IPS-NIHi11 (cell line): ENCODE measurements around the gene PIK3R6.

ENCODE experiments used
- DNase-seq: peaks from one replicate; pipeline ENCODE4 v3.0.0; 2012; ENCODE audit warnings: mixed read lengths, low spot score

The PIK3R6 gene

DNA sequence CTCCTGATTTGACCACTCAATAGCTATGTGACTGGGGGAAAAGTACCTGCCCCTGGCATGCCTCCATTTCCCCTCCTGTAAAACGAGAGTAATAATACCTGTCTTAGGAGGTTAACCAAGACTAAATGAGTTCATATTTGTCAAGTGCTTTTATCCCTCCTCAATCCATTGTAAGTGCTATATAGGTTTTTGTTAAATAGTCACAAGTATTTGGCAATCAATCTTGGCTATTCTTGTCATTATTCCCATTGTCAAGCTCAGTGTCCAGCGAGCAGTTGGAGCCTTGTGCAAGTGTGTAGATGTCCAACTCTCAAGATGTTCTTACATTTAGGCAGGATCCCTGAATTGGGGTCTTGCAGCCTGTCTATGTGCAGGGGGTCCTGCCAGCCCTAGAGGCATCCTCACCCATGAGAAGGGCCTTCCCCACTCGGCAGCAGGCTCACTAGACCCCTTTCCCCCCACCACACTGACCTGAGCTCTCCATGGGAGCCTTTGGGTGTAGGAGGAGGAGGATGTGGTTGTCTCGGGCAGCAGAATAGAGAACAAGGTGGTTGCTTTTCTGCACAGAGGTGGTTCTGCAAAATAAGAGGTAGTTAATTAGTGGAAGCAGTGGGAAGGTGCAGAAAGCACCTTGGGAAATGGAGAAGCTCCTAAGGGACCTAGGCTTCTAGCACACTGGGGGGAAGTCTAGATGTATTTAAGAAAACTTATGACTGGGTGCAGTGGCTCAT, 18.0 kb downstream of the PIK3R6 start:
- no peak for DNase-seq

DNA sequence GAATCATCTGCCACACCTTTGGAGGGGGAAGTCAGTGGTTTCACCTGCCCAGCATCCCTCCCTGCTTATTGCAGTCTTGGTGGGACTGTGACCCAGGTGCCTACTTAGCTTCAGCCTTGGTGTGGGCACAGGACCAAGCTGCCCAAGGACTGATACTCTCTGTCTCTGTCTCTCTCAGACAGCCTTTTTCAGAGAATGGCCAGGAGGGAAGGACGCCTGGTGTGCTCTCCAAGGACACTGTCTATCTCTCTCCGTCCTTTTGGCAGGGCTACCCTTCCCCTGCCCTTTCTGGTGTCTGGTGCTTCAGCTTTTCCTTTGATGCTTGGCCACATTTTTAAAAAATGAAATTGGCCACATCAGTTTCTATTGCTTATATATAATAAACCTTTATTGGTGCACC, 19.6 kb downstream of the PIK3R6 start:
- no peak for DNase-seq

DNA sequence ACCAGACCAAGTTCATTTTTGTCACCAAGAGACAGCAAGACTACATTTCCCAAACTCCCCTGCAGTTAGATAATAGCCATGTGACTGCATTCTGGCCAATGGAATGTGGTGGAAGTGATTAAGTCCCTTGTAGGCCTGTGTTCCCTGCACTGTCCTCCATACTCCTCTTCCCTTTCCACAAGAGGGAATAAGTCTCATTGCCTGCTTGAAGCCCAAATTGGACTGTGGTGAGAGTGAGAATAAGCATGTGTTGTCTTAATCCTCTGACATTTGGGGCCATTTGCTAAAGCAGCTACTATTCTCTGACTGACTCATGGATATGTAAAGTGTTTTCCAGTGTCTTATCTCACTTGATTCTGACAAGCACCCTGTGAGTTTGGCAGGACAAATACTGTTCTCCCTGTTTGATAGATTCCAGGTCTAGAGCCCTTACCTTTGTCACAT, 20.7 kb downstream of the PIK3R6 start:
- DNase-seq, result peak; percentile 85

DNA sequence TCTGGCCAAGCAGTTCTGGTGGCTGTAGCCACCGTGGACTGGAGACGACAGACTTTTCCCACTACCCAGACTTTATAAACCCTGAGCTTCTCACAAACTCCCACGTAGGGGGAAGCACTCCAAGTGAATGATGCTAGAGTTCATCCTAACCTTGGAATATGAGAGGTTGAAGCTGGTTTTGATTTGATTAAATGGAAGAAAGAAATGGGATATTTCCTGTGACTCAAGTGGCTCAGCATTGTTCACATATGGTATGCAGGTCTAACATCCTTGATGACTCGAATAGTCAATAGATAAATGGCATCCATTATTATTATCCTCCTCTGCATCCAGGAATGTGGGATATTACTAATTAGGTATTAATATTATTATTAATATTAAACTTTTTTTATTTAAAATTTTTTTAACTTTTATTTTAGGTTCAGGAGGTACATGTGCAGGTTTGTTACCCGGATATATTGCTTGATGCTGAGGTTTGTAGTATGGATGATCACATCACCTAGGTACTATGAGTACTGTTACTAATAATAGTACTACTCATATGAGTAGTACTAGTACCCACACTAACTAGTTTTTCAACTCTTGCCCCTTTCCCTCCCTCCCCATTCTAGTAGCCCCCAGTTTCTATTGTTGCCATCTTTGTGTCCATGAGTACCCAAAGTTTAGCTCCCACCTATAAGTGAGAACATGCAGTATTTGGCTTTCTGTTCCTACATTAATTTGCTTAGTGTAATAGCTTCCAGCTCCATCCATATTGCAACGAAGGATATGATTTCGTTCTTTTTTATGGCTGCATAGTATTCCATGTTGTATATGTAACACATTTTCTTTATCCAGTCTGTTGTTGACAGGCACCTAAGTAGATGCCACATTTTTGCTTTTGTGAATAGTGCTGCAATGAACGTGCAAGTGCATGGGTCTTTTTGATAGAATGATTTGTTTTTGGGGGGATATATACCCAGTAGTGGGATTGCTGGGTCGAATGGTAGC, 22.9 kb downstream of the PIK3R6 start:
- no peak for DNase-seq

DNA sequence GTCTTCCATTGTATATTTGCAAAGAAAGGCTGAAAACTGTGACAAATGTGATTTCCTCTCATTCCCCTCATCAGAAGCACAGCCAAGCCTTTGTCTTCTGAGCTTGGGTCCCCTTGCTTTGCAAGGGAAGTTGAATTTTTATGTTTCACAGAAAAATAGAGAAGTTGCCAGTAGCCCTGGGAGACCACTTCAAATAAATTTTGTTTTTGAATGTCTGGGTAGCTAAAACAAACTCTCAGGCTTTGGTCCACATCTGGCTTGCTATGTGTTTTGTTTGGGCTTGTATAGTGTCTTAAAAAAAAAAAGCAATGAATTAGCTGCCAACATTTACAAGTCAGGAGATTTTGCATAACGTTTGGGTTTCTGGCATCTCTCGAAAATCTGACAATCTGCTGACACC, 24.1 kb downstream of the PIK3R6 start:
- DNase-seq, result no peak

DNA sequence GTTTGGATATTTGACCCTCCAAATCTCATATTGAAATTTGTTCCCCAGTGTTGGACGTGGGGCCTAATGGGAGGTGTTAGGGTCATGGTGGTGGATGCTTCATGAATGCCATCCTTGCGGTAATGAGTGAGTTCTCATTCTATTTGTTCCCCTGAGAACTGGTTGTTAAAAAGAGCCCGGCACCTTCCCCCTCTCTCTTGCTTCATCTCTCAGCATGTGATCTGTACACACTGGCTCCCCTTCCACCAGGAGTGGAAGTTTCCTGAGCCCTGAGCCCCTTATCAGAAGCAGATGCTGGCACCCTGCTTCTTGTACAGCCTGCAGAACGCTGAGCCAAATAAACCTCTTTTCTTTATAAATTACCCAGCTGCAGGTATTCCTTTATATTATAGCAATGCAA, 25.6 kb downstream of the PIK3R6 start:
- no peak for DNase-seq

DNA sequence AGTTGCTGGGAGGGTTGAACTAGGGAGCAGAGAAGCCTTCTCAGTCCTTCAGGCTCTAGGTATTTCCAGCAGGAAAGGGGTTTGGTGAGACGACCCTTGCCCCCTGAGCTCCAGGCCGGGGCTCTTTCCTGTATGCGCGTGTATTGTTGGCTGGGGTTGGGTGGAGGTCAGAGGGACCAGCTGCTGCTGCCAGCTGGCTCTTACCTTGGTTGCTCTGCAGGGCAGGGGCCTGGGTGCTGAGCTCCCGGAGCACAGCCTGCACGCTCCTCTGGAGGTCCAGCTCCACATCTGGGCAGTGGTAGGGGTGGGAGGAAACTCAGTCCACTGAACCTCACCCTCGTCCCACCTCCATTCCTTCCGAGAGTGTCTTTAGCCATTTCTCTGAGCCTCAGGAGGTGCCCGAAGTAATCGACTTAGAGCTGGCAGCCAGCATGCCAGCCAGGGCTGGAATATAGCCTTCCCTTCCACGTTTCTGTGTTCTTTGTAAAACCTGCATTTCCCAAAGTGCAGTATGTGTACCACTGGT, 28.0 kb downstream of the PIK3R6 start:
- no peak for DNase-seq

DNA sequence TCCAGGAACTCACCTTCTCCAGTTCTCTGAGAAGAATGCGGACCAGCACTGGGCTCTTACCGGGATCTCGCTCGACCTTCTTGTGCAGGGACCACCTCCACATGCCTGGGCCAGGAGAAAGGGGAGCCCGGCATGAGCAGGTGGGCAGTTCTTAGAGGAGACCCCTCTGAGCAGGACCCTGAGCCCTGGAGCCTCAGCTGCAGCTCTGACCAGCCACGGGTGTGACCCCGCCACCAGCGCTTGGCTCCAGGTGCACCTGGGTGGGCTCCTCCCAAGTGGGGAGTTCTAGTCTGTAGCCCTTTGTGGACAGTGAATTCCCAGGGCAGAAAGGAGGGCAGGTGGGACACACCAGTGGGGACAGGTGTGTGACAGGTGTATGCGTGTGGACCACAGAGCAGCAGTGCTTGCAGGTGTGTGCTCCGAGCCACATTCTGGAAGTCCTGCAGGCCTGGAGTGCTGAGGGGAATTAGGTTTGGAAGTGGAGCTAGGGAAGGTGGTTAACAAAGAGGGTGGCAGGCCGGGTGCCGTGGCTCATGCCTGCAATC, 28.9 kb downstream of the PIK3R6 start:
- no peak for DNase-seq

DNA sequence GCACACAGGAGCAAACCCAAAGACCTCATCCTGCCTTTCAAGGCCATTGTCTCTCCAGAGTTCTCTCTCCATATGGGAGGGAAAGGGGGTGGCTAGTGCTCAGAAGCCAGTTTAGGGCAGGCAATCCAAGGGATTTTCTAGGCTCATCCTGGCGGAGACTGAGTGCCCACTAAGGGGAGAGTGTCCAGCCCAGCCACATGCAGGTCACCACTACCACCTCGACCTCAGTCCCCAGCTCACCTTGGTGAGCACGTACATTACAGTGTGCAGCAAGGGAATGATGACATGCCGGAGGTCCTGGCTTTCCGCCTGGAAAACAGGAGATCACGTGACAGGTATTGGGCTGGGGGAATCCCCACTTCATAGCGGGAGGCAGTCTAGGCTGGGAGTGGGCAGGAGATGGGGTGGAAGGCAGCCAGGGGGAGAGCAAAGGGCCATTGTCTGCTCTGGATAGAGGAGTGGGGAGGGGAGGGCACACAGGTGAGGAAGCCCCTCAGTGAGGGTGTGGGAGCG, 29.9 kb downstream of the PIK3R6 start:
- peak; percentile 63 for DNase-seq

DNA sequence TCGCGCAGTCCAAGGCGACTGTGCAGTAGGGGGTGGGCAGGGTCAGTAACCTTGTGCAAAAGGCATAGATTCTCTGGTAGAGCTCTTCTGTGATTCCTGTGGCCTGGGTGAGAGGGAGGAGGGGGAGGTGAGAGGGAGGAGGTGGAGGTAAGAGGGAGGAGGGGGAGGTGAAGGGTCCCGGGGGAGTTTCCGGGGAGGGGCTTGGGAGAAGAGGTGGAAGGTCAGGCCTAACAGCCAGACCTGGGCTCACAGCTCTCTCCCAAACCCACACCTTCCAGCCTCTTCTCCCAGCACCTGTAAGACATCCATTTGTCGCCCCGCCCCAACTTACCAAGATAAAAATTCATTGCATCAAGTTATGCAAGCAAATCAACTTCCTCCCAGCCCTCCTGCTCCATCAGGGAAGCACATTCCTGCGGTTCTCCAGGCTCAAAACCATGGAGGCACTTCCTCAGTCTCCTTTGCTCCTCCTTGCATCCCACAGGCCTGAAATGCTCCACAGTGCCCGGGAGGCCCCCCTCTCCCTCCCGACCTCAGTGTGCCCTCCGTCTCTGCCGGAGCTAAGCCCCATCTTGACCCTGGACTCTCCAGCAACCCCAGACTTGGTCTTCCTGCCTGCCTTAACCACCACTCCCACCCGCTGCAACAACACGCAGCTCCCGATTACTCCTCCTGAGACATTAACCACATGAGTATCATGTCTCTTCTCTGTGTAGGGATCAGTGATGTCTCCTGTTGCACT, 30.5 kb downstream of the PIK3R6 start:
- no peak for DNase-seq

DNA sequence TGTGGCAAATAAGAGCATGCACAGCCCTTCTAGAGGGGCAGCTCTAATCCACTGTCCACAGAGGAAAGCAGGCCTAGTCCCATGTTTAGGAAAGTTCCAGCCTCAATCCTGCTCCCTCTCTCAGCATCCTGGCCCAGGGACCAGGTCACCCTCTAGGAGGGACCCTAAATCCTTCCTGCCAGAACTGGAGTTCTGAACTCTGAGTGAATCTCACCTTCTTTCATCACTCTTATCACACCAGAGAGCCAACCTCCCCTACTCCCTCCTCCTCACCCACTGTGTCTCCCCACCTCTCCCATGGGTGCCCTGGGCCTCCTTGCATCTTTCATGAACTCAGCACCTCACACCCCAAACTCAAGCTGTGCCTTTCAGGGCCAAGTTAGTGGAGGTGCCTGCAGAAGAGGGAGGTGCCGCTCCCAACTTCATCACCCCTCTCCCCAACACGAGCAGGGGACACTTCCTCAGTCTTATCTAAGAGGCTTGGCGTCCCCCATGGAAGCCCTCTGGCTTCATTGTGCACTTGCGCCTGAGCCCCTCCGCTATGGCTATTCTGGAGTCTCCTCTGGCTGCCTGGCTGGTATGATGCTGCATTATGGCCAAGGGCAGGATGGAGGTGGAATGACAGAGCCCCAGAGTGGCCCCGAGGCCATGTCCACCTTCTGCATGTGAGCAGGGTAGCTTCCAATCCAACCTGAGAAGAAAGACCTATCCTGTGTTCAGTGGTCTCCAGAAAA, 31.7 kb downstream of the PIK3R6 start:
- no peak for DNase-seq

DNA sequence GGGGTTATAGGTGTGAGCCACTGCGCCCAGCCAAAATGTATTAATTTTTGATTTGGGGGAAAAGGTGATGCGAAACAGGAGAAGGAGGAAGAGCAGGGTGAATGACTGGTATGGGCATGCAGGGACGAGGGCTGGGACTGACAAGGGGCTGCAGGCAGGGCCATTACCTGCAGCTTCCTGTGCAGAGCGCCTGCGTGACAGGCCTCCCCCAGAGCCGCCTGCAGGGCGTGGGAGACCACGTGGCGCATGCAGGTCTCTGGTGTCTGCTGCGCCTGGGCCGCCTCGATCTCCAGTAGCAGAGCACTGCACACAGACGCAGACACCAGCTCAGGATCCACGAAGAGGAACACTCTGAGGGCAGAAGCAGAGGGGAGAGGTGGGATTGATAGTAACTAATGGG, 32.4 kb downstream of the PIK3R6 start:
- no peak for DNase-seq

DNA sequence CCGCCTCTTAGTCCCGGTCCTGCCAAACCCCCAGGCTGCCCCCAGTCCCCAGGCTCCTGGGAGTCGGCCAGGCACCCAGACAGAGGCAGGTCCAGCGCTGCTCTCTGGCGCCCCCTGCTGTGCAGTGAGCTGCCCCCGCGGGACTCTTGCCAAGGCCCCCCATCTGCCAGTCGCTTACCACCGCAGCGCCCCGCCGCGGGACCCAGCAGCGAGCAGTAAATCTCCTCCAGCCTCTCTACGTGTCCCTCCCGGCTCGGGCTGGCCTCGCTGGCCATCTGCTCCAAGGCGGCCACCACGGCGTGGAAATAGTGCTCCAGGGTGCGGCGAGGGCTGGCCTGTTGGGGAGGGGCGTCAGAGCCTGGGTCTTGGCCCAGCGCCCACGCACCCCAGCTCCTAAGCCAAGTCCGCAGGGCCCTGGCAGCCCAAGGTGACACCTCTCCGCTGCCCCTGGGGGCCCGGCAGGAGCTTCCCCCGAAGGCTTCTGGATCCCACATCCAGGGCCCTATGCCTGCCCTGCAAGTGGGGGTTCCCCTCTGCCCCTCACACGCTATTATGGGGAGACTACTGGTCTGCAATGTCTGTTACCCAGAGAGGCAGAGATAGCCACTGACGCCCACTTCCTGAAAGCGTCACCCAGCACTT, 34.6 kb downstream of the PIK3R6 start:
- DNase-seq, result peak; percentile 90

DNA sequence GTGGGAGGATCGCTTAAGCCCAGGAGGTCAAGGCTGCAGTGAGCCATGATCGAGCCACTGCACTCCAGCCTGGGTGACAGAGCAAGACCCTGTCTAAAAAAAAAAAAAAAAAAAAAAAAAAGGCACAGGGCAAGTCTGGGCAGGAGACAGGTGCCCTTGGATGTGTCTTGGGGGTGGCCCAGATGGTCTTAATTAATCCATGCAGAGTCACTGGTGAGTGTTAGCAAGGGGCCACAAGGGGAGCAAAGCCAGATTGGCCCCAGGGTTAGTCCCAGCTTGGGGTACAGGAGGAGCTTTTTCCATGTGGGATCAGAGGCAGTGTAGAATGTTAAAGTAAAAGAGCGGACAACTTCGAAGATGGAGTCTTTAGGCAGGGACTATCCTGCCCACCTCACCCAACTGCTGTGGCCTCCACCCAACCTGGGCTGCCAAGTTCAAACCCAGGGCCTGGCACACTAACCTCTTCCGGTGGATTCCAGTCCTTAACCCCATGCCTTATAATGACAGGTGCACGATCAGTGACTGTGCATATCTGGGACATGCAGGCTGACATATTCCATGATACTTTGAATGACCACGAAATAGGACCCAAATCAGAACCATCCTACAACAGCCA, 36.1 kb downstream of the PIK3R6 start:
- no peak for DNase-seq

DNA sequence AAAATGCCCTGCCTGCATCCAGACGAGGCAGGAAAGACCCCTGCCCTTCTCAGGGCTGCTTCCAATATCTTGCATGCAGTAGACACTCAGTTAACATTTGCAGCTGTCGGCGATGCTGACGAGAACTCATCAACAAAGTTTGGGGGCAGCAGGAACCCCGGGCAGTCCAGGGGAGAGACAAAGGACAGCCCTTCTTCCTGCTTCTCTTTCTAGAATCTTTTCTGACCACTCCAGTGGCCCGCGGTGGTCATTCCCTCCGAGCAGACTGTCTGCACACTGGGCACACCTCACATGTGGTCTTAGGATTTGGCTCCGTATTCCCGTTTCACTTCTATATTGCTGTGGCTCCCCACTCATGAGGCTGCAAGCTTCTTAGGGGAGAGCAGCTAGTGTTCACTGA, 37.3 kb downstream of the PIK3R6 start:
- DNase-seq, result no peak

DNA sequence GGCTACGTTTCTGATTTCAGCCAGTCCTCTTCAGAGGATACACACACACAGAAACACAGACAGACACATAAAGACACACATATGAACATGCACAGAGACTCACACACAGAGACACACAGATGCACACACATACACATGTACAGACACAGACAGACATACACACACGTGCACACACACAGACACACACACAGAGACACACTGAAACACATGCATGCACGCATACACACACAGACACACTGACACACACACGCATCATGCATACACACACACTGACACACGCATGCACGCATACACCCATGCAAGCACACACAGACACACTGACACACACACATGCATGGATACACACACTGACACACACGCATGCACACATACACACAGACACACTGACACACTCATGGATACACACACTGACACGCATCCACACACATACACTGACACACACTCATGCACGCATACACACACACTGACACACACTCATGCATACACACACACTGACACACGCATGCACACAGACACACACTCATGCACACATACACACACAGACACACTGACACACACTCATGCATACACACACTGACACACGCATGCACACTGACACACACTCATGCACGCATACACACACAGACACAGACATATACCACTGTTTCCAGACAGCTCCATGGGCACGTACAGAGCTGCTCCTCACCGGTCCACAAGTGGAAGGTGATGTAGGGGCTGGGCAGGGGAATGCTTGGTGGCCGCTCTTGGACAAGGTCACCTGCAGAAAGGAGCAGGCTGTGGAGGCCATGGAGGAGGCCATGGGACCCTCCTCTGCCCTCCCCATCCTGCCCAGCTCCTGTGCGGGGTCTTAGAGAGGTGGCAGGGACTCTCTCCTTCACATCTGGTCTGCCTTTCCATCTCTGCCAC, 38.2 kb downstream of the PIK3R6 start:
- DNase-seq, result no peak

DNA sequence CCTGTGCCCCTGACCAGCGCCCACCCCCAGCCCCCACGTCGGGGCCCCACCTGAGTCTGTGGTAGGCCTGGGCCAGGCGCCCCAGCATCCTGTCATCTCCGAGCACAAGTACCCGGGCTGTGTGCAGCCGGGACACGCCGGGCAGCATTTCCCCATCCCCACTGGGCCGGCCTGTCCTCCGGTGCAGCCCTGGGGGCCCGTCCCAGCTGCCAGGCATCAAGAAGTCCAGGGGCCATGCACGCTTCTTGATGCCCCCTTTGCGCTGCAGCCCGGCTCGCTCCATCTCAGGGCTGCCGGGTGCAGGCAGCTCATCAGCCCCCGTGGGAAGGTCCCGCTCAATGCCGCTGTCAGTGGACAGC, 39.0 kb downstream of the PIK3R6 start:
- no peak for DNase-seq

DNA sequence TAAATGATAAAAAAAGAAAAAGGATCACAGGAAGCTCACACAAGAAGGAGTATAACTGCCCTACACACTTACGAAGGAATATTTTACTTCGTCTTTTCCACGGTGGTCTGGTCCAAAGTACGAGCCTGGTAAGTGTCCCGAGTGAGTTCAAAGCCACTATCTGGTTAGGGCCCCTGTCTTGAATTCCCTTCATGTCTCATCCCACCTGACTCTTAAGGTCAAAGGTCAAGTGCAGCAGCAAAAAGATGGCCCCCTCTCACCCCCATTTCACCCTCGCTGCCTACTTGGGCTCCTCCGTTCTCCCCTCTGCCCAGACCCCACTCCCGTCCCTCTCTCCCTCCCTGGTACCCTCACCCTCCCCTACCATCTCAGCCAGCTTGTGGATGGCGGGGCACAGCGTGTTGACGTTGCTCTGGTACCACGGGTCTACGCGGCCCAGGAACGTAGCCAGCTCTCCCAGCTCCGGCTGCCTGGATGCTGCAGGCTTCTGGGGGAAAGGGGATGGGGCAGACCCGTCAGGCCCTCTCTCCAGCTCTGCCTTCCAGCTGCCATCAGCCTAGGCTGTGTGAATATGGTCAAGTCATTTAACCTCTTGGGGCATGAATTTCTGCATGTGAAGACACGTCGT, 40.6 kb downstream of the PIK3R6 start:
- DNase-seq, result no peak

DNA sequence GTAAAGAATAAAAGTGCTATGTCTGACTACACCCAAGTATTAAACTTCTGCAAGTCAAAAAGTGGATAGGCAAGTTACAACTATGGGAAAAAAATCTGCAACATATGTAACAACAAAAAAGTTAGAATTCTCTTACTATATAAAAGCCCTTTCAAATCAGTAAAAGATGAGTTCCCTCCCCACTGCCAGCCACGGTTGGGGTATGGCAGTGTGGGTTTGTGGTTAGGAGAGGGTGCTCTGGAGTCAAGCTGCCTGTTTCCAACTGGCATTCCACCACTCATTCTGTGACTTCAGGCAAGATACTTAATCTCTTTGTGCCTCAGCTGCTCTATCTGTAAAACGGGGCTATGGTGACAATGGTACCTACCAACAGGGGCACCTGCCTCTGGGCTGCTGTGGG, 41.7 kb downstream of the PIK3R6 start:
- no peak for DNase-seq
